HCT116 (cell line): Measurements from ENCODE around the gene ACAD8. TPM values are rescaled to one million over a fixed set of nuclear protein-coding genes. Genes with fewer than 3 reads are reported as not detected.

Experiments
- ATAC-seq: fragments of 200-7000 bp; cut with Tn5 transposase; 2 replicates; pipeline ENCODE4 v1.9.1; 2020; ENCODE audit warnings: mild to moderate bottlenecking, moderate library complexity
- BruUV-seq: library from RNA; stranded (reverse); fragments of 400-500 nt; replicated peaks from 2 replicates; lab custom pipeline; 2021; lab: Mats Ljungman, UMichigan
- CTCF ChIA-PET: fragments of 300-600 bp; sonication (Branson Sonifier 250); formaldehyde crosslinking; loops from one replicate; lab custom pipeline; 2021; ENCODE audit warnings: antibody characterized with exemption; lab: Charles Lee
- POLR2A ChIA-PET: fragments of 300-600, 350-600 bp; sonication (Branson Sonifier 250); formaldehyde crosslinking; loops from one replicate; lab custom pipeline; 2021; ENCODE audit warnings: antibody characterized with exemption; lab: Charles Lee
- RAD21 ChIA-PET, 2 experiments: fragments of 300-600 bp; sonication (Branson Sonifier 250); formaldehyde crosslinking; loops; one replicate each; lab custom pipeline; 2023; ENCODE audit warnings: low total read pairs in 2 of 2; ENCODE audit not compliant: uncharacterized antibody in 2 of 2, unreplicated experiment in 2 of 2, low non-redundant PET in 1 of 2; lab: Charles Lee
- DNase-seq: peaks from one replicate; pipeline ENCODE4 v3.0.0-alpha.2; 2010; ENCODE audit warnings: low read depth, low spot score
- H2AFZ ChIP-seq: fragments of 200-600 bp; shearing (Covaris generic), sonication (generic); 2 replicates; pipeline ENCODE4 v1.6.1; 2017; ENCODE audit warnings: low read depth, mixed run types, mixed read lengths, antibody characterized with exemption, low read length; ENCODE audit not compliant: poor library complexity, severe bottlenecking
- H3K27ac ChIP-seq: 2 replicates; pipeline ENCODE4 v1.5.1; 2012; ENCODE audit warnings: low read depth, low read length
- H3K27me3 ChIP-seq: fragments of 200-600 bp; sonication (generic); 2 replicates; pipeline ENCODE4 v1.6.1; 2016; ENCODE audit warnings: mixed run types, low read length, mixed read lengths; ENCODE audit not compliant: insufficient read depth
- H3K36me3 ChIP-seq, 2 experiments: fragments of 200-500 bp in 1 of 2; fragments of 200-600 bp in 1 of 2; sonication (Bioruptor generic) in 1 of 2; sonication (generic) in 1 of 2; 2 replicates each; pipeline versions ENCODE4 v1.5.1 to v1.6.1; 2014 to 2016; ENCODE audit warnings: low read length in 2 of 2, inconsistent platforms in 1 of 2, mixed read lengths in 1 of 2, mixed run types in 1 of 2; ENCODE audit not compliant: insufficient read depth in 2 of 2, control insufficient read depth in 1 of 2
- H3K4me1 ChIP-seq, 2 experiments: fragments of 200-600 bp in 1 of 2; sonication (generic) in 1 of 2; 2 replicates each; pipeline versions ENCODE4 v1.5.1 to v1.6.1; 2012 to 2017; ENCODE audit warnings: low read length in 2 of 2, inconsistent platforms in 1 of 2, mild to moderate bottlenecking in 1 of 2, mixed read lengths in 1 of 2, mixed run types in 1 of 2, moderate library complexity in 1 of 2; ENCODE audit not compliant: insufficient read depth in 2 of 2, control insufficient read depth in 1 of 2
- H3K4me2 ChIP-seq: fragments of 200-600 bp; sonication (generic); 2 replicates; pipeline ENCODE4 v1.6.1; 2017; ENCODE audit warnings: mixed run types, low read length, mixed read lengths
- H3K4me3 ChIP-seq, 2 experiments: fragments of 200-600 bp in 1 of 2; sonication (generic) in 1 of 2; replicated peaks in 1 of 2; 2 replicates each; pipeline ENCODE4 v1.5.1; 2011 to 2016; ENCODE audit warnings: low read length in 2 of 2, control low read depth in 1 of 2, low read depth in 1 of 2, mild to moderate bottlenecking in 1 of 2, mixed read lengths in 1 of 2, mixed run types in 1 of 2
- H3K79me2 ChIP-seq: fragments of 200-600 bp; sonication (generic); 2 replicates; pipeline ENCODE4 v1.6.1; 2017; ENCODE audit warnings: mild to moderate bottlenecking, mixed run types, low read length, moderate library complexity, mixed read lengths; ENCODE audit not compliant: insufficient read depth
- H3K9ac ChIP-seq: fragments of 200-600 bp; sonication (generic); 2 replicates; pipeline ENCODE4 v1.6.1; 2016; ENCODE audit warnings: low read length, mixed read lengths
- H3K9me2 ChIP-seq: fragments of 200-600 bp; sonication (generic), shearing (Covaris generic); 2 replicates; pipeline ENCODE4 v1.6.1; 2017; ENCODE audit warnings: mixed run types, mild to moderate bottlenecking, moderate library complexity; ENCODE audit not compliant: insufficient read depth
- H3K9me3 ChIP-seq, 2 experiments: fragments of 200-500 bp in 1 of 2; fragments of 200-600 bp in 1 of 2; sonication (Bioruptor generic) in 1 of 2; sonication (generic) in 1 of 2; 2 replicates each; pipeline ENCODE4 v1.6.1; 2014 to 2017; ENCODE audit warnings: low read length in 2 of 2, mixed read lengths in 2 of 2, inconsistent platforms in 1 of 2, low read depth in 1 of 2, mild to moderate bottlenecking in 1 of 2, mixed run types in 1 of 2, moderate library complexity in 1 of 2; ENCODE audit not compliant: control insufficient read depth in 1 of 2, insufficient read depth in 1 of 2
- H4K20me1 ChIP-seq: fragments of 200-600 bp; sonication (generic), shearing (Covaris generic); 2 replicates; pipeline ENCODE4 v1.6.1; 2017; ENCODE audit warnings: mixed run types, mild to moderate bottlenecking, moderate library complexity; ENCODE audit not compliant: insufficient read depth
- CBX3 ChIP-seq: IDR thresholded peaks from 2 replicates; pipeline ENCODE4 v1.6.1; 2012; ENCODE audit warnings: low read depth
- CTCF ChIP-seq, 3 experiments: fragments of 200-600 bp in 1 of 3; sonication (generic) in 1 of 3; IDR thresholded peaks in 2 of 3; conservative IDR thresholded peaks in 1 of 3; 2 replicates each; pipeline ENCODE4 v1.5.1; 2012 to 2017; ENCODE audit warnings: low read depth in 2 of 3, low read length in 2 of 3, antibody characterized with exemption in 1 of 3, borderline replicate concordance in 1 of 3, control low read depth in 1 of 3, mild to moderate bottlenecking in 1 of 3, mixed read lengths in 1 of 3, mixed run types in 1 of 3, moderate library complexity in 1 of 3; ENCODE audit not compliant: insufficient read depth in 1 of 3
- EGR1 ChIP-seq: IDR thresholded peaks from 2 replicates; pipeline ENCODE4 v1.6.1; 2012; ENCODE audit warnings: low read depth
- ELF1 ChIP-seq: IDR thresholded peaks from 2 replicates; pipeline ENCODE4 v1.6.1; 2012; ENCODE audit warnings: low read depth, borderline replicate concordance
- EZH2phosphoT487 ChIP-seq: fragments of 200-600 bp; IDR thresholded peaks from 2 replicates; pipeline ENCODE4 v1.6.1; 2018; ENCODE audit warnings: antibody characterized with exemption, borderline replicate concordance
- JUND ChIP-seq: IDR thresholded peaks from 2 replicates; pipeline ENCODE4 v1.6.1; 2012
- POLR2AphosphoS5 ChIP-seq: IDR thresholded peaks from 2 replicates; pipeline ENCODE4 v1.6.1; 2011; ENCODE audit warnings: mild to moderate bottlenecking, low read depth, low read length, moderate library complexity
- REST ChIP-seq: IDR thresholded peaks from 2 replicates; pipeline ENCODE4 v1.6.1; 2012; ENCODE audit warnings: low read depth
- SIN3A ChIP-seq: IDR thresholded peaks from 2 replicates; pipeline ENCODE4 v1.6.1; 2012; ENCODE audit warnings: low read depth
- SP1 ChIP-seq: IDR thresholded peaks from 2 replicates; pipeline ENCODE4 v1.6.1; 2012; ENCODE audit warnings: low read depth
- TCF7L2 ChIP-seq: IDR thresholded peaks from 2 replicates; pipeline ENCODE4 v1.7.0; 2011; ENCODE audit warnings: borderline replicate concordance, inconsistent platforms; ENCODE audit not compliant: insufficient read depth, insufficient read length; ENCODE audit errors: extremely low read depth
- ZFX ChIP-seq: fragments of 450-650 bp; IDR thresholded peaks from 2 replicates; pipeline ENCODE4 v1.6.1; 2017
- ZNF274 ChIP-seq: fragments of 200-500 bp; sonication (Bioruptor generic); IDR thresholded peaks from 2 replicates; pipeline ENCODE4 v1.6.1; 2014; ENCODE audit warnings: mild to moderate bottlenecking, low read depth, low read length, inconsistent platforms
- intact Hi-C: fragments of 100-400 bp; cut with micrococcal nuclease; formaldehyde crosslinking; loops from 2 replicates; pipeline ENCODE4 v1.10.0; 2022
- total RNA-seq: library from RNA; stranded (reverse); gene quantifications from one replicate; pipeline ENCODE4 v1.2.1, GENCODE V29; 2021; ENCODE audit not compliant: unreplicated experiment

ACAD8 gene
- total RNA-seq, 1 experiment from 2014 or later: 21.0 TPM

GRCh38 chr11:134312223-134312622 lies 58.9 kb downstream of the ACAD8 start:
- H3K9me2 ChIP-seq: no peaks in the 10 kb centered on the region
- BruUV-seq: no TSS peak
- no peak overlapping the region for H3K4me2 ChIP-seq
- no peaks in the 10 kb centered on the region for H3K79me2 ChIP-seq
- DNase-seq (no peak), ATAC-seq (no peak)
- H3K9me3 ChIP-seq: no peaks in the 10 kb centered on the region
- H3K36me3 ChIP-seq: no peaks in the 10 kb centered on the region
- no peak overlapping the region for H3K4me3 ChIP-seq
- no peak overlapping the region for H3K27ac ChIP-seq
- RAD21 ChIA-PET: no interaction called here
- CTCF ChIA-PET: no interaction called here
- H3K9ac ChIP-seq: no peak overlapping the region
- H3K27me3 ChIP-seq: no peaks in the 10 kb centered on the region
- no peak for TF ChIP-seq ELF1
- no peak for TF ChIP-seq ZNF274
- no peak for TF ChIP-seq ZFX
- no peak for TF ChIP-seq REST
- no peak for TF ChIP-seq SIN3A
- intact Hi-C loops: no loop called here
- no peaks in the 10 kb centered on the region for H4K20me1 ChIP-seq
- POLR2A ChIA-PET: no interaction called here
- H2AFZ ChIP-seq: no peak overlapping the region
- H3K4me1 ChIP-seq: no peaks in the 10 kb centered on the region

GRCh38 chr11:134312807-134313206 lies 59.4 kb downstream of the ACAD8 start:
- no peaks in the 10 kb centered on the region for H3K9me3 ChIP-seq
- ChIA-PET RAD21 (no interaction called here), CTCF (no interaction called here), POLR2A (no interaction called here)
- no peak overlapping the region for H3K9ac ChIP-seq
- no peaks in the 10 kb centered on the region for H3K79me2 ChIP-seq
- no peaks in the 10 kb centered on the region for H3K9me2 ChIP-seq
- no peak for DNase-seq
- H3K36me3 ChIP-seq: no peaks in the 10 kb centered on the region
- no peak overlapping the region for H3K4me2 ChIP-seq
- TF ChIP-seq EGR1: no peak
- no peak for TF ChIP-seq ZNF274
- TF ChIP-seq JUND: no peak
- no peak for TF ChIP-seq CBX3
- TF ChIP-seq SP1: no peak
- TF ChIP-seq SIN3A: no peak
- TF ChIP-seq EZH2phosphoT487: no peak
- TF ChIP-seq POLR2AphosphoS5: no peak
- TF ChIP-seq TCF7L2: no peak
- TF ChIP-seq CTCF (IDR thresholded peaks at IDR 0.05 in 2 of 3, conservative IDR thresholded peaks at IDR 0.05 in 1 of 3; ENCODE audit: borderline replicate concordance in 1 of 3, insufficient read depth in 1 of 3, low read depth in 2 of 3, low read length in 2 of 3): no peak
- no peak overlapping the region for H3K4me3 ChIP-seq
- H4K20me1 ChIP-seq: no peaks in the 10 kb centered on the region
- H2AFZ ChIP-seq: no peak overlapping the region
- H3K4me1 ChIP-seq: no peaks in the 10 kb centered on the region
- H3K27me3 ChIP-seq: no peaks in the 10 kb centered on the region
- intact Hi-C loops: no loop called here
- ATAC-seq: no peak
- BruUV-seq: no TSS peak
- no peak overlapping the region for H3K27ac ChIP-seq
